HG02870 (cell line): ENCODE results near the gene CD7.

Source experiments
- ATAC-seq: cut with Tn5 transposase; IDR thresholded peaks from one replicate; pipeline ENCODE4 v1.9.1; 2021; ENCODE audit warnings: mild to moderate bottlenecking, moderate library complexity; ENCODE audit not compliant: unreplicated experiment

Gene CD7

DNA sequence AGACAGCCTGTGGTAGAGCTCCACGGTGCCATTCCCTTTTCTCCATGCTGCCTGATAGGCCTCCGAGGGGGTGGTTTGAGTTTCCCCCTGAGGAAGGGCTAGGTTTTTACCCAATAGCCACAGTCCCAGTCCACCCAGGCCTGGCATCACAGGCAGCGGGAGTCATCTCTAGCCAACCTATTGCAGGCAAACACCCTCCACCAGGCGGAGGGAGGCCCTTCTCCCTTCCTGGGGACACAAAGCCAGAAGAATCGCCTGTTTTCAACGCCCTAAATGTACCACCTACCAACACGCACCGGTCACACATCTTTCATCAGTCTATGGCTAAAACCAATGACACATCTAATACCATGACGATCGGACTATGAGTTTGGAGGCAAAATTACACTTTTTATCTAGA, 51.3 kb downstream of the CD7 start:
- no peak for ATAC-seq
